Measurements from ENCODE around the gene DNMT1. TPM values are rescaled to one million over a fixed set of nuclear protein-coding genes. Genes with fewer than 3 reads are reported as not detected.

The DNMT1 gene
- total and polyA plus RNA-seq, 2 donors (not counting 1 experiment from before 2014, with no cell fraction given), result 53.0 to 119 TPM

GRCh38 chr19:10211691-10212090, 16.9 kb upstream of the DNMT1 start:
- TF ChIP-seq EZH2 (IDR thresholded peaks at IDR 0.05; ENCODE audit: borderline replicate concordance, insufficient read depth, low read depth, low read length, poor library complexity, severe bottlenecking), result no peak
- no peak for TF ChIP-seq CTCF (IDR thresholded peaks at IDR 0.05)
- H2AFZ ChIP-seq (ENCODE audit: insufficient read depth, low read depth, low read length, poor library complexity, severe bottlenecking), result no peak overlapping the region
- H3K27ac ChIP-seq (ENCODE audit: low read length in 2 of 2), result no peak overlapping the region
- Mint-ChIP-seq H3K27ac (no peak overlapping the region), H3K27me3 (no peaks in the 10 kb centered on the region), H3K4me1 (no peaks in the 10 kb centered on the region), H3K9me3 (ENCODE audit: insufficient read depth) (no peaks in the 10 kb centered on the region), H3K4me3 (no peak overlapping the region)
- H3K4me3 ChIP-seq (ENCODE audit: control extremely low read depth in 1 of 5, extremely low read depth in 1 of 5, insufficient read depth in 1 of 5, low read depth in 2 of 5, low read length in 4 of 5), result no peak overlapping the region
- no peaks in the 10 kb centered on the region for H3K4me1 ChIP-seq (ENCODE audit: control insufficient read depth in 2 of 2, insufficient read depth in 2 of 2, low read length in 2 of 2)
- intact Hi-C loops (cut with micrococcal nuclease), result no loop called here
- H3K9ac ChIP-seq (ENCODE audit: low read length), result no peak overlapping the region
- ATAC-seq (ENCODE audit: low read depth), result no peak
- H3K79me2 ChIP-seq (ENCODE audit: control insufficient read depth, insufficient read depth, low read length), result no peaks in the 10 kb centered on the region
- CTCF ChIA-PET, result interaction anchor here (0.8 kb wide), 1 partner anchor 9 kb away, joined by 3 read pairs; no protein-coding TSS in a partner anchor
- no peaks in the 10 kb centered on the region for H4K20me1 ChIP-seq (ENCODE audit: control insufficient read depth, insufficient read depth, low read length, poor library complexity, severe bottlenecking)
- no peak for DNase-seq
- 93% methylated on average over 6 of the region's 6 CpGs for WGBS (ENCODE audit: insufficient coverage)
- H3K36me3 ChIP-seq (replicated peaks in 1 of 2; ENCODE audit: control extremely low read depth in 1 of 2, control insufficient read depth in 1 of 2, extremely low read depth in 1 of 2, insufficient read depth in 2 of 2, low read length in 1 of 2), result no peaks in the 10 kb centered on the region
- H3K9me3 ChIP-seq (ENCODE audit: control extremely low read depth in 1 of 3, control insufficient read depth in 2 of 3, insufficient read depth in 1 of 3, low read length in 2 of 3), result peaks cover 0 to 6% (median 0%) of the 10 kb centered on the region in 3 donors
- POLR2A ChIA-PET, result interaction anchor here (0.7 kb wide), 1 partner anchor 418 kb away, joined by 3 read pairs; no protein-coding TSS in a partner anchor
- no peaks in the 10 kb centered on the region for H3K27me3 ChIP-seq (replicated peaks in 1 of 4; ENCODE audit: control extremely low read depth in 1 of 4, control insufficient read depth in 3 of 4, insufficient read depth in 4 of 4, low read length in 3 of 4)
- no peak overlapping the region for H3K4me2 ChIP-seq (replicated peaks; ENCODE audit: low read depth, low read length, poor library complexity, severe bottlenecking)

DNA sequence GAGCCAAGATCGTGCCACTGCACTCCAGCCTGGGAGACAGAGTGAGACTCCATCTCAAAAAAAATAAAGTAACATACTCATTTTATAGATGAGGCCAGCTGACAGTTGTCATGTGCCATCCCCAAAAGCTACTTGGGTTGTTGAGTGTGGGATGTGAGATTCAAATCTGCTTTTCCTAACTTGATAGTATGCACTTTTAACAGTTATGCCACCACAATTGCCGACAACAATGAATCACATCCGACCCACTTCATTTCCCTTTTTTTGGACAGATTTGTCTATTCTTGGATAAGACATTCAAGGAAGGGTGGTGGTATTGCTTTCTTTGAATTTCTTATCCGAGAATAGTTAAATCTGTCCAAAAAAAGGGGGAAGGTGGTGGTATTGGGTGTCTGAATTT, 16.3 kb upstream of the DNMT1 start:
- CTCF ChIA-PET, result interaction anchor here (0.8 kb wide), 1 partner anchor 9 kb away, joined by 3 read pairs; no protein-coding TSS in a partner anchor
- no peak for DNase-seq
- Histone ChIP-seq H3K4me3 (ENCODE audit: control extremely low read depth in 1 of 5, extremely low read depth in 1 of 5, insufficient read depth in 1 of 5, low read depth in 2 of 5, low read length in 4 of 5) (no peak overlapping the region), H3K9me3 (ENCODE audit: control extremely low read depth in 1 of 3, control insufficient read depth in 2 of 3, insufficient read depth in 1 of 3, low read length in 2 of 3) (peaks cover 0 to 8% (median 0%) of the 10 kb centered on the region in 3 donors), H3K4me2 (replicated peaks; ENCODE audit: low read depth, low read length, poor library complexity, severe bottlenecking) (no peak overlapping the region), H3K27ac (ENCODE audit: low read length in 2 of 2) (no peak overlapping the region), H3K79me2 (ENCODE audit: control insufficient read depth, insufficient read depth, low read length) (no peaks in the 10 kb centered on the region), H3K27me3 (replicated peaks in 1 of 4; ENCODE audit: control extremely low read depth in 1 of 4, control insufficient read depth in 3 of 4, insufficient read depth in 4 of 4, low read length in 3 of 4) (no peaks in the 10 kb centered on the region), H3K36me3 (replicated peaks in 1 of 2; ENCODE audit: control extremely low read depth in 1 of 2, control insufficient read depth in 1 of 2, extremely low read depth in 1 of 2, insufficient read depth in 2 of 2, low read length in 1 of 2) (no peaks in the 10 kb centered on the region), H3K9ac (ENCODE audit: low read length) (no peak overlapping the region), H4K20me1 (ENCODE audit: control insufficient read depth, insufficient read depth, low read length, poor library complexity, severe bottlenecking) (no peaks in the 10 kb centered on the region), H2AFZ (ENCODE audit: insufficient read depth, low read depth, low read length, poor library complexity, severe bottlenecking) (no peak overlapping the region), H3K4me1 (ENCODE audit: control insufficient read depth in 2 of 2, insufficient read depth in 2 of 2, low read length in 2 of 2) (no peaks in the 10 kb centered on the region)
- no peak for TF ChIP-seq CTCF (IDR thresholded peaks at IDR 0.05)
- TF ChIP-seq EZH2 (IDR thresholded peaks at IDR 0.05; ENCODE audit: borderline replicate concordance, insufficient read depth, low read depth, low read length, poor library complexity, severe bottlenecking), result no peak
- Mint-ChIP-seq H3K4me3 (no peak overlapping the region), H3K9me3 (ENCODE audit: insufficient read depth) (no peaks in the 10 kb centered on the region), H3K4me1 (no peaks in the 10 kb centered on the region), H3K27me3 (no peaks in the 10 kb centered on the region), H3K27ac (no peak overlapping the region)
- 90% methylated on average over 1 of the region's 4 CpGs for WGBS (ENCODE audit: insufficient coverage)
- ATAC-seq (ENCODE audit: low read depth), result no peak
- intact Hi-C loops (cut with micrococcal nuclease), result no loop called here
- POLR2A ChIA-PET, result no interaction called here
